H1 (cell line): Measurements from ENCODE around the gene PAK6. TPM values are rescaled to one million over a fixed set of nuclear protein-coding genes. Genes with fewer than 3 reads are reported as not detected.
A peak's percentile ranks its signal among the peaks of the same experiment; 100 is the strongest.

Experiments
- GABPA ChIP-seq: IDR thresholded peaks from 2 replicates; pipeline ENCODE4 v1.6.1; 2011; ENCODE audit warnings: mild to moderate bottlenecking, low read length, moderate library complexity, borderline replicate concordance; ENCODE audit not compliant: insufficient read depth
- MAFK ChIP-seq: IDR thresholded peaks from 2 replicates; pipeline ENCODE4 v1.6.1; 2012; ENCODE audit warnings: low read depth, mild to moderate bottlenecking, improper control_type of control experiment, low read length
- PHF8 ChIP-seq: fragments of 200-600 bp; sonication (generic); conservative IDR thresholded peaks from 2 replicates; pipeline ENCODE4 v1.7.1; 2012; ENCODE audit warnings: low read depth, mild to moderate bottlenecking, inconsistent platforms, low read length, moderate library complexity
- RAD21 ChIP-seq, 2 experiments: IDR thresholded peaks in 1 of 2; conservative IDR thresholded peaks in 1 of 2; 2 replicates each; pipeline ENCODE4 v1.6.1; 2011; ENCODE audit warnings: low read depth in 2 of 2, low read length in 2 of 2, improper control_type of control experiment in 1 of 2, inconsistent platforms in 1 of 2, mild to moderate bottlenecking in 1 of 2, moderate library complexity in 1 of 2
- RFX5 ChIP-seq: IDR thresholded peaks from 2 replicates; pipeline ENCODE4 v1.6.1; 2011; ENCODE audit warnings: low read depth, low read length, improper control_type of control experiment, borderline replicate concordance
- SUZ12 ChIP-seq: fragments of 200-600 bp; sonication (generic); IDR thresholded peaks from 2 replicates; pipeline ENCODE4 v1.6.1; 2012; ENCODE audit warnings: mild to moderate bottlenecking, inconsistent platforms, low read length, moderate library complexity, mixed read lengths
- TBP ChIP-seq: IDR thresholded peaks from 2 replicates; pipeline ENCODE4 v1.6.1; 2011; ENCODE audit warnings: low read depth, low read length, improper control_type of control experiment
- polyA plus RNA-seq, 7 experiments: library from polyadenylated mRNA; depleted of rRNA in 3 of 7; stranded (reverse) in 5 of 7; unstranded in 2 of 7; fragments of >200 nt in 5 of 7; fragments of 200-250 nt in 2 of 7; gene quantifications; 1 replicate in 5 of 7; 2 replicates in 1 of 7; 4 replicates in 1 of 7; pipeline versions ENCODE4 v1.2.1 to v1.2.3, GENCODE V29; 2011 to 2013; ENCODE audit warnings: missing spikeins in 2 of 7, mixed read lengths in 2 of 7
- total RNA-seq: library from RNA; stranded (reverse); fragmentation: NEBNext Ultra II Directional; extraction: Animal tissue kit (Norgen Biotek cat#: 25700); gene quantifications from 2 replicates; pipeline ENCODE4 v1.2.1, GENCODE V29; 2021
- TF ChIP-seq, protein P1 (sequence below): fragments of 300-600 bp; sonication (generic); IDR thresholded peaks from 2 replicates; pipeline ENCODE4 v1.7.1; 2012; ENCODE audit warnings: low read length, moderate library complexity, mild to moderate bottlenecking, inconsistent platforms; ENCODE audit not compliant: insufficient replicate concordance
- TF ChIP-seq, protein P2 (sequence below): IDR thresholded peaks from 2 replicates; pipeline ENCODE4 v1.6.1; 2012; ENCODE audit warnings: inconsistent platforms

The PAK6 gene
- total and polyA plus RNA-seq, 2 of the 8 experiments (the other 6 are each of a cell fraction or from before 2014, with no cell fraction given): 6.9 to 9.4 TPM

DNA sequence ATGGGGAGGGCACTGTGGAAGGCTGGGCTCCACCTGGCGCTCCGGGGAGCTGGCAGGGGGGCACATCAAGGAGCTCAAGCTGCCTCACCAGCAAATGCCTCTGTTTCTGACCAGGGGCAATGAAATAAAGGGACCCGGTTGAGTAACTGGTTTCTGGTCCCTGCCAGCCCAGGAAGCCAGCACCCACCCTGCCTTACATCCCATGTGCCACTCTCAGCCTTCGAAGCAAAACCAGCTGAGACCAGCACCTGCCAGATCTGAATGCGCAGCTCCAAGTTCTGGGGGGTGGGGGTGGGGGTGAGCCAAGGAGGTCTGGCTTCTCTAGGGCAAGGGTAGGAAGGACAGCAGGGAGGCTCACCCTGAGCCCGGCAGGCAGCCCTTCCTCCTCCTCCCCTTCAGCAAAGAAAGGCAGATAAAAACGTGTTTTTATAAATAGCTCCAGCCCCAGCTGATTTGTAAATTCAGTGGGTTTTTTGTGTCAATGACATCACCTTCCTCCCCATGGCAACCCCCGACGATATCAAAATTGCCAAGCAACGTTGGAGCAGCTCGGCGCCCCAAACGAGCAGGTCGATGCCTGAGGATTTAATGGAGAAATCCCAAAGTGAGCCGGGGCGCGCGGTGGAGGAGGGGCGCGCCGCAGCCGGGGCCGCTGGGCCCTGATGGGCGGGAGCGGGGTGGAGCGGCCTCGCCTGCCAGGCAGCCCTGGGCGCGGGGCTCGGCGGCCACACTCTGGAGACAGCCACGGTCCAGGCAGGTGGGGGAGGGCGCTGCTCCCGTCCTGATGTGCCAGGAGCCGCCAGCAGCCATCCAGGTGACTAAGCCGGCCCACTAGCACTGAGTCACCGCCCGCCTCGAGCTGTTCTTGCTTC, at the start of gene PAK6 (continued):
- TF ChIP-seq, protein P1, sequence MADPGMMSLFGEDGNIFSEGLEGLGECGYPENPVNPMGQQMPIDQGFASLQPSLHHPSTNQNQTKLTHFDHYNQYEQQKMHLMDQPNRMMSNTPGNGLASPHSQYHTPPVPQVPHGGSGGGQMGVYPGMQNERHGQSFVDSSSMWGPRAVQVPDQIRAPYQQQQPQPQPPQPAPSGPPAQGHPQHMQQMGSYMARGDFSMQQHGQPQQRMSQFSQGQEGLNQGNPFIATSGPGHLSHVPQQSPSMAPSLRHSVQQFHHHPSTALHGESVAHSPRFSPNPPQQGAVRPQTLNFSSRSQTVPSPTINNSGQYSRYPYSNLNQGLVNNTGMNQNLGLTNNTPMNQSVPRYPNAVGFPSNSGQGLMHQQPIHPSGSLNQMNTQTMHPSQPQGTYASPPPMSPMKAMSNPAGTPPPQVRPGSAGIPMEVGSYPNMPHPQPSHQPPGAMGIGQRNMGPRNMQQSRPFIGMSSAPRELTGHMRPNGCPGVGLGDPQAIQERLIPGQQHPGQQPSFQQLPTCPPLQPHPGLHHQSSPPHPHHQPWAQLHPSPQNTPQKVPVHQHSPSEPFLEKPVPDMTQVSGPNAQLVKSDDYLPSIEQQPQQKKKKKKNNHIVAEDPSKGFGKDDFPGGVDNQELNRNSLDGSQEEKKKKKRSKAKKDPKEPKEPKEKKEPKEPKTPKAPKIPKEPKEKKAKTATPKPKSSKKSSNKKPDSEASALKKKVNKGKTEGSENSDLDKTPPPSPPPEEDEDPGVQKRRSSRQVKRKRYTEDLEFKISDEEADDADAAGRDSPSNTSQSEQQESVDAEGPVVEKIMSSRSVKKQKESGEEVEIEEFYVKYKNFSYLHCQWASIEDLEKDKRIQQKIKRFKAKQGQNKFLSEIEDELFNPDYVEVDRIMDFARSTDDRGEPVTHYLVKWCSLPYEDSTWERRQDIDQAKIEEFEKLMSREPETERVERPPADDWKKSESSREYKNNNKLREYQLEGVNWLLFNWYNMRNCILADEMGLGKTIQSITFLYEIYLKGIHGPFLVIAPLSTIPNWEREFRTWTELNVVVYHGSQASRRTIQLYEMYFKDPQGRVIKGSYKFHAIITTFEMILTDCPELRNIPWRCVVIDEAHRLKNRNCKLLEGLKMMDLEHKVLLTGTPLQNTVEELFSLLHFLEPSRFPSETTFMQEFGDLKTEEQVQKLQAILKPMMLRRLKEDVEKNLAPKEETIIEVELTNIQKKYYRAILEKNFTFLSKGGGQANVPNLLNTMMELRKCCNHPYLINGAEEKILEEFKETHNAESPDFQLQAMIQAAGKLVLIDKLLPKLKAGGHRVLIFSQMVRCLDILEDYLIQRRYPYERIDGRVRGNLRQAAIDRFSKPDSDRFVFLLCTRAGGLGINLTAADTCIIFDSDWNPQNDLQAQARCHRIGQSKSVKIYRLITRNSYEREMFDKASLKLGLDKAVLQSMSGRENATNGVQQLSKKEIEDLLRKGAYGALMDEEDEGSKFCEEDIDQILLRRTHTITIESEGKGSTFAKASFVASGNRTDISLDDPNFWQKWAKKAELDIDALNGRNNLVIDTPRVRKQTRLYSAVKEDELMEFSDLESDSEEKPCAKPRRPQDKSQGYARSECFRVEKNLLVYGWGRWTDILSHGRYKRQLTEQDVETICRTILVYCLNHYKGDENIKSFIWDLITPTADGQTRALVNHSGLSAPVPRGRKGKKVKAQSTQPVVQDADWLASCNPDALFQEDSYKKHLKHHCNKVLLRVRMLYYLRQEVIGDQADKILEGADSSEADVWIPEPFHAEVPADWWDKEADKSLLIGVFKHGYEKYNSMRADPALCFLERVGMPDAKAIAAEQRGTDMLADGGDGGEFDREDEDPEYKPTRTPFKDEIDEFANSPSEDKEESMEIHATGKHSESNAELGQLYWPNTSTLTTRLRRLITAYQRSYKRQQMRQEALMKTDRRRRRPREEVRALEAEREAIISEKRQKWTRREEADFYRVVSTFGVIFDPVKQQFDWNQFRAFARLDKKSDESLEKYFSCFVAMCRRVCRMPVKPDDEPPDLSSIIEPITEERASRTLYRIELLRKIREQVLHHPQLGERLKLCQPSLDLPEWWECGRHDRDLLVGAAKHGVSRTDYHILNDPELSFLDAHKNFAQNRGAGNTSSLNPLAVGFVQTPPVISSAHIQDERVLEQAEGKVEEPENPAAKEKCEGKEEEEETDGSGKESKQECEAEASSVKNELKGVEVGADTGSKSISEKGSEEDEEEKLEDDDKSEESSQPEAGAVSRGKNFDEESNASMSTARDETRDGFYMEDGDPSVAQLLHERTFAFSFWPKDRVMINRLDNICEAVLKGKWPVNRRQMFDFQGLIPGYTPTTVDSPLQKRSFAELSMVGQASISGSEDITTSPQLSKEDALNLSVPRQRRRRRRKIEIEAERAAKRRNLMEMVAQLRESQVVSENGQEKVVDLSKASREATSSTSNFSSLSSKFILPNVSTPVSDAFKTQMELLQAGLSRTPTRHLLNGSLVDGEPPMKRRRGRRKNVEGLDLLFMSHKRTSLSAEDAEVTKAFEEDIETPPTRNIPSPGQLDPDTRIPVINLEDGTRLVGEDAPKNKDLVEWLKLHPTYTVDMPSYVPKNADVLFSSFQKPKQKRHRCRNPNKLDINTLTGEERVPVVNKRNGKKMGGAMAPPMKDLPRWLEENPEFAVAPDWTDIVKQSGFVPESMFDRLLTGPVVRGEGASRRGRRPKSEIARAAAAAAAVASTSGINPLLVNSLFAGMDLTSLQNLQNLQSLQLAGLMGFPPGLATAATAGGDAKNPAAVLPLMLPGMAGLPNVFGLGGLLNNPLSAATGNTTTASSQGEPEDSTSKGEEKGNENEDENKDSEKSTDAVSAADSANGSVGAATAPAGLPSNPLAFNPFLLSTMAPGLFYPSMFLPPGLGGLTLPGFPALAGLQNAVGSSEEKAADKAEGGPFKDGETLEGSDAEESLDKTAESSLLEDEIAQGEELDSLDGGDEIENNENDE: no peak
- TF ChIP-seq SUZ12 (no peak), MAFK (no peak), RFX5 (no peak), GABPA (no peak), RAD21 (IDR thresholded peaks at IDR 0.05 in 1 of 2, conservative IDR thresholded peaks at IDR 0.05 in 1 of 2; ENCODE audit: low read depth in 2 of 2, low read length in 2 of 2) (no peak), TBP (peak; percentile 65; the same call in 1 of the 2 replicates), PHF8 (0 out of 2 replicates have a peak, but pooled peaks have one; percentile 17)
- TF ChIP-seq, protein P2, sequence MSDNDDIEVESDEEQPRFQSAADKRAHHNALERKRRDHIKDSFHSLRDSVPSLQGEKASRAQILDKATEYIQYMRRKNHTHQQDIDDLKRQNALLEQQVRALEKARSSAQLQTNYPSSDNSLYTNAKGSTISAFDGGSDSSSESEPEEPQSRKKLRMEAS: peak; percentile 91
